Prostate gland (tissue), 2 donors: Measurements from ENCODE around the gene CD180. TPM values are rescaled to one million over a fixed set of nuclear protein-coding genes. Genes with fewer than 3 reads are reported as not detected.

Experiments
- DNase-seq: peaks from one replicate; pipeline ENCODE4 v3.0.0-alpha.2; 2019; ENCODE audit warnings: low spot score
- H3K27ac ChIP-seq, 2 donors: fragments of 200-600 bp; sonication (generic); 2 replicates each; pipeline ENCODE4 v1.5.1; 2017 to 2019
- H3K27me3 ChIP-seq: fragments of 200-600 bp; sonication (generic); replicated peaks from 2 replicates; pipeline ENCODE4 v1.5.1; 2019; ENCODE audit not compliant: insufficient read depth
- H3K36me3 ChIP-seq, 2 donors: fragments of 200-600 bp; sonication (generic); 1 replicate in 1 of 2; 2 replicates in 1 of 2; pipeline versions ENCODE4 v1.5.1 to v1.8.1; 2017 to 2019
- H3K4me1 ChIP-seq: fragments of 200-600 bp; sonication (generic); replicated peaks from 2 replicates; pipeline ENCODE4 v1.5.1; 2019
- H3K4me3 ChIP-seq, 2 donors: fragments of 200-600 bp; sonication (generic); 2 replicates each; pipeline ENCODE4 v1.5.1; 2017 to 2019
- H3K9me3 ChIP-seq: fragments of 200-600 bp; sonication (generic); 2 replicates; pipeline ENCODE4 v1.5.1; 2017
- CTCF ChIP-seq, 4 experiments: fragments of 200-600 bp in 2 of 4; fragments of 450-650 bp in 2 of 4; sonication (generic) in 2 of 4; IDR thresholded peaks; 1 replicate in 3 of 4; 2 replicates in 1 of 4; pipeline ENCODE4 v1.5.1; 2016 to 2019; ENCODE audit warnings: antibody characterized with exemption in 4 of 4, mild to moderate bottlenecking in 2 of 4, moderate library complexity in 2 of 4
- POLR2A ChIP-seq: fragments of 450-650 bp; IDR thresholded peaks from one replicate; pipeline ENCODE4 v1.6.1; 2016; ENCODE audit warnings: antibody characterized with exemption, mild to moderate bottlenecking
- POLR2AphosphoS5 ChIP-seq: sonication (generic); formaldehyde crosslinking; IDR thresholded peaks from one replicate; pipeline ENCODE4 v1.6.1; 2017; ENCODE audit warnings: antibody characterized with exemption
- WGBS: methylation state at CpG from one replicate; pipeline ENCODE4 v1.1.5; 2018; 5-methylcytosine and 5-hydroxymethylcytosine counted together
- intact Hi-C: fragments of 100-400 bp; cut with DNase I; formaldehyde crosslinking; loops from one replicate; pipeline ENCODE4 v1.14.2; 2022
- total RNA-seq, 2 donors: library from RNA; depleted of rRNA; stranded (reverse); fragments of >200 nt; gene quantifications; one replicate each; pipeline ENCODE4 v1.1.0, GENCODE V29; 2016

Gene CD180
- total RNA-seq, 2 donors from 2014 or later, result 0.18 to 0.68 TPM

- H3K36me3 ChIP-seq, result peaks cover 0 to 7% of the 10 kb centered on the region in 2 donors
- H3K27me3 ChIP-seq, result no peaks in the 10 kb centered on the region
- intact Hi-C loops, result no loop called here
- no peak overlapping the region for H3K4me3 ChIP-seq
- no peaks in the 10 kb centered on the region for H3K9me3 ChIP-seq
- H3K4me1 ChIP-seq, result no peaks in the 10 kb centered on the region
- DNase-seq, result no peak
- 98% methylated on average over 4 of the region's 4 CpGs for WGBS
- no peak for TF ChIP-seq POLR2AphosphoS5
- TF ChIP-seq POLR2A, result no peak
- no peak for TF ChIP-seq CTCF (IDR thresholded peaks at IDR 0.05)
- no peak overlapping the region for H3K27ac ChIP-seq
Observed at GRCh38 chr5:67140413-67140812, 56.2 kb downstream of the CD180 start.

- TF ChIP-seq POLR2AphosphoS5, result no peak
- TF ChIP-seq CTCF (IDR thresholded peaks at IDR 0.05), result no peak
- no peak for TF ChIP-seq POLR2A
- Histone ChIP-seq H3K27ac (no peak overlapping the region), H3K9me3 (no peaks in the 10 kb centered on the region), H3K27me3 (no peaks in the 10 kb centered on the region), H3K36me3 (no peaks in the 10 kb centered on the region), H3K4me1 (no peaks in the 10 kb centered on the region), H3K4me3 (no peak overlapping the region)
- WGBS, result 91% methylated on average over 5 of the region's 5 CpGs
- intact Hi-C loops, result no loop called here
- no peak for DNase-seq
Observed at GRCh38 chr5:67139030-67139429, 57.6 kb downstream of the CD180 start.

GRCh38 chr5:67135381-67135984, 61.1 kb downstream of the CD180 start:
- H3K27ac ChIP-seq, result no peak overlapping the region
- WGBS, result 84% methylated on average over 6 of the region's 6 CpGs
- intact Hi-C loops, result no loop called here
- no peaks in the 10 kb centered on the region for H3K27me3 ChIP-seq
- no peaks in the 10 kb centered on the region for H3K36me3 ChIP-seq
- DNase-seq, result no peak
- TF ChIP-seq POLR2AphosphoS5 (no peak), POLR2A (no peak), CTCF (IDR thresholded peaks at IDR 0.05) (no peak)
- no peaks in the 10 kb centered on the region for H3K4me1 ChIP-seq
- H3K9me3 ChIP-seq, result no peaks in the 10 kb centered on the region
- H3K4me3 ChIP-seq, result no peak overlapping the region

- no peaks in the 10 kb centered on the region for H3K27me3 ChIP-seq
- intact Hi-C loops, result no loop called here
- no peaks in the 10 kb centered on the region for H3K4me1 ChIP-seq
- TF ChIP-seq CTCF (IDR thresholded peaks at IDR 0.05), result no peak
- TF ChIP-seq POLR2A, result no peak
- no peak for TF ChIP-seq POLR2AphosphoS5
- 89% methylated on average over 3 of the region's 3 CpGs for WGBS
- H3K4me3 ChIP-seq, result no peak overlapping the region
- H3K36me3 ChIP-seq, result no peaks in the 10 kb centered on the region
- H3K27ac ChIP-seq, result no peak overlapping the region
- DNase-seq, result no peak
- no peaks in the 10 kb centered on the region for H3K9me3 ChIP-seq
Observed at GRCh38 chr5:67133776-67134175, 62.8 kb downstream of the CD180 start.

GRCh38 chr5:67133217-67133616, 63.4 kb downstream of the CD180 start:
- Histone ChIP-seq H3K36me3 (no peaks in the 10 kb centered on the region), H3K4me3 (no peak overlapping the region), H3K9me3 (no peaks in the 10 kb centered on the region), H3K4me1 (no peaks in the 10 kb centered on the region), H3K27me3 (no peaks in the 10 kb centered on the region), H3K27ac (no peak overlapping the region)
- intact Hi-C loops, result no loop called here
- TF ChIP-seq POLR2A, result no peak
- TF ChIP-seq POLR2AphosphoS5, result no peak
- no peak for TF ChIP-seq CTCF (IDR thresholded peaks at IDR 0.05)
- DNase-seq, result no peak
- WGBS, result 47% methylated on average over 2 of the region's 2 CpGs
